Right renal cortex interstitium (tissue), 3 donors: ENCODE data around the gene SGTA. TPM values are rescaled to one million over a fixed set of nuclear protein-coding genes. Genes with fewer than 3 reads are reported as not detected.
"Not testable (repeated sequence)": the region's sequence is repeated elsewhere in the genome, so short reads cannot be mapped to it uniquely, and the experiment has no call there.

Source experiments
- DNase-seq, 3 donors: peaks; one replicate each; pipeline ENCODE4 v3.0.0-alpha.2; 2013; ENCODE audit warnings: low read depth in 3 of 3, low spot score in 2 of 3
- polyA plus RNA-seq, 3 donors: library from polyadenylated mRNA; unstranded; fragments of 120-200 nt; gene quantifications; one replicate each; pipeline ENCODE4 v1.2.1, GENCODE V29; 2013; ENCODE audit not compliant: insufficient read length in 3 of 3

SGTA gene
- polyA plus RNA-seq = 10 to 100 TPM; 44.7 to 46.9 (median 45.4) TPM

- DNase-seq = peak; percentile 97 to 99 (median 97)
Measured at GRCh38 chr19:2782936-2783780, at the start of gene SGTA. SGTA (minus strand) TSS chr19:2783273; CDS start chr19:2769068, 14,205 bp downstream.

GRCh38 chr19:2827840-2828489 lies 44.9 kb upstream of the SGTA start:
- no peak for DNase-seq

GRCh38 chr19:2827022-2827421 lies 43.9 kb upstream of the SGTA start:
- no peak for DNase-seq

GRCh38 chr19:2824129-2824528 lies 41.1 kb upstream of the SGTA start:
- DNase-seq = no peak

- DNase-seq = no peak
Measured at GRCh38 chr19:2823646-2824045, 40.6 kb upstream of the SGTA start.

GRCh38 chr19:2822846-2823245 lies 39.8 kb upstream of the SGTA start:
- DNase-seq = no peak

GRCh38 chr19:2820112-2820702 lies 37.1 kb upstream of the SGTA start:
- no peak for DNase-seq

- peak; percentile 86 to 92 (median 92) for DNase-seq
Measured at GRCh38 chr19:2819540-2820111, 36.6 kb upstream of the SGTA start, which contains the start of gene ZNF554. ZNF554 (plus strand) TSS chr19:2819868; CDS start chr19:2820072, 204 bp downstream.

- DNase-seq = not testable (repeated sequence)
Measured at GRCh38 chr19:2817237-2817829, 34.3 kb upstream of the SGTA start.

- no peak for DNase-seq
Measured at GRCh38 chr19:2816641-2817040, 33.6 kb upstream of the SGTA start.

GRCh38 chr19:2815923-2816322 lies 32.9 kb upstream of the SGTA start:
- DNase-seq = no peak

GRCh38 chr19:2815191-2815614 lies 32.1 kb upstream of the SGTA start:
- DNase-seq = no peak

GRCh38 chr19:2814426-2814825 lies 31.4 kb upstream of the SGTA start:
- no peak for DNase-seq

- no peak for DNase-seq
Measured at GRCh38 chr19:2813235-2814160, 30.4 kb upstream of the SGTA start.

- DNase-seq = no peak
Measured at GRCh38 chr19:2812414-2813234, 29.6 kb upstream of the SGTA start.

- DNase-seq = no peak
Measured at GRCh38 chr19:2811735-2812413, 28.8 kb upstream of the SGTA start.

- DNase-seq = no peak
Measured at GRCh38 chr19:2811221-2811722, 28.2 kb upstream of the SGTA start.
